Measurements from ENCODE around the gene SPOCK1.

DNA sequence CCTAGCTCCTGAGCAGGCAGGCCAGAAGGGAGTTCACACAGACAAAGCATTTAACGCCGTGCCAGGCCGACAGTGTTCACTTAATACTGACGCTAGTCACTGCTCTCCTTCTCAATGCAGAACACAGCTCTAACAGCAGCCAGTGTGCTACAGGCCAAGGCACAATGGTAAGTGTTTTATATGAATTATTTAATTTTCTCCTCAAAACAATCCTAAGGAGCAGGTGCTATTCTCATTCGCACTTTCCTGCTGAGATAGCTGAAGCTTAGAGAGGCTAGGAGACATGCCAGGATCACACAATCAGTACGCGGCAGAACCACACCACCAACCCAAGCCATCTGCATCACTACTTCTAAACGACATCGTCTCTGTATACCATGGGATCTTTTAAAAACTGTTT lies 170.7 kb downstream of the SPOCK1 start:
- TF ChIP-seq POLR2AphosphoS5 (IDR thresholded peaks at IDR 0.05) (no peak), POLR2A (IDR thresholded peaks at IDR 0.05) (no peak)
- TF ChIP-seq, protein P1, sequence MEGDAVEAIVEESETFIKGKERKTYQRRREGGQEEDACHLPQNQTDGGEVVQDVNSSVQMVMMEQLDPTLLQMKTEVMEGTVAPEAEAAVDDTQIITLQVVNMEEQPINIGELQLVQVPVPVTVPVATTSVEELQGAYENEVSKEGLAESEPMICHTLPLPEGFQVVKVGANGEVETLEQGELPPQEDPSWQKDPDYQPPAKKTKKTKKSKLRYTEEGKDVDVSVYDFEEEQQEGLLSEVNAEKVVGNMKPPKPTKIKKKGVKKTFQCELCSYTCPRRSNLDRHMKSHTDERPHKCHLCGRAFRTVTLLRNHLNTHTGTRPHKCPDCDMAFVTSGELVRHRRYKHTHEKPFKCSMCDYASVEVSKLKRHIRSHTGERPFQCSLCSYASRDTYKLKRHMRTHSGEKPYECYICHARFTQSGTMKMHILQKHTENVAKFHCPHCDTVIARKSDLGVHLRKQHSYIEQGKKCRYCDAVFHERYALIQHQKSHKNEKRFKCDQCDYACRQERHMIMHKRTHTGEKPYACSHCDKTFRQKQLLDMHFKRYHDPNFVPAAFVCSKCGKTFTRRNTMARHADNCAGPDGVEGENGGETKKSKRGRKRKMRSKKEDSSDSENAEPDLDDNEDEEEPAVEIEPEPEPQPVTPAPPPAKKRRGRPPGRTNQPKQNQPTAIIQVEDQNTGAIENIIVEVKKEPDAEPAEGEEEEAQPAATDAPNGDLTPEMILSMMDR (IDR thresholded peaks at IDR 0.05 in 8 of 11, conservative IDR thresholded peaks at IDR 0.05 in 3 of 11), result no peak
